Heart left ventricle (tissue), 13 donors: Measurements from ENCODE around the gene APOD.

ENCODE experiments used
- POLR2A ChIP-seq, 2 donors: fragments of 450-650 bp; IDR thresholded peaks; one replicate each; pipeline ENCODE4 v1.6.1; 2017; ENCODE audit warnings: antibody characterized with exemption in 2 of 2, mild to moderate bottlenecking in 2 of 2, moderate library complexity in 2 of 2
- TF ChIP-seq, protein P1 (sequence below), 12 donors: fragments of 200-600 bp; sonication (generic) in 4 of 12; IDR thresholded peaks; one replicate each; pipeline versions ENCODE4 v1.5.0 to v1.8.0; 2018 to 2022; ENCODE audit warnings: antibody characterized with exemption in 12 of 12, mild to moderate bottlenecking in 5 of 12
- donor health status: ischemic (EF 13 %, LVEDD 7.1; RV severe dilation, severe dysfunction).
- donor health status: DM: no; HTN: yes; CAD: no.
- donor health status: DM: no; HTN: no; CAD: no.
- donor health status: ischemic (EF 25% LVEDD 6.9; RV normal size, moderate dysfunction).
- donor health status: ischemic (EF 25% LVEDD 5.7; RV mildly dilated, moderate dysfunction).
- donor health status: ischemic (EF 35%, LVEDD 5.7; RV mildly dilated, moderate dysfunction).
- donor health status: nonischemic (EF 11% LVEDD 7.7; RV severe dilation, severe dysfunction).
- donor health status: DM: yes; HTN: yes; CAD: no.
- donor health status: PGD.
- donor health status: ischemic (EF 29% LVEDD 5.4; RV normal size, mild dysfunction).
- donor health status: nonischemic (EF 23%, LVEDD 6.1; RV moderate dilation, normal function).

DNA sequence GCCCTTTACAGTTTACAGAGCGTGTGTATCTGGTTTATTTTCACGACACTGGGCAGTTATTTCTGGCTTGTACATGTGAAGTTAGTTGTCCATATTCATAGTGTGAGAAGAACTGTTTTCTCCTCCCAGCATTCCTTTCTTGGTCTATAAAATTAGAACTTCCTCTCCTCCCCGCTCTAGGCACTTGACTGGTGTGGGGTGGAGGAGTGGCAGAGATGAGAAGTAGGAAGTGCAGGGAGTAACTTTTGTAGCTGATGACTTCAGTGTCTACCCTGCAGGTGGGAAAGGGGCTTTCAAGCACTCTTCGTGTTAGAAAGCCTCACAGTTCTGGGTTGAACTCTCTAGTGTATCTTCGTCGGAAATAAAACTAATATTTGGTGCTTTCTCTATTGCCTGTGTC, 13.4 kb downstream of the APOD start:
- no peak for TF ChIP-seq POLR2A (IDR thresholded peaks at IDR 0.05)
- TF ChIP-seq, protein P1, sequence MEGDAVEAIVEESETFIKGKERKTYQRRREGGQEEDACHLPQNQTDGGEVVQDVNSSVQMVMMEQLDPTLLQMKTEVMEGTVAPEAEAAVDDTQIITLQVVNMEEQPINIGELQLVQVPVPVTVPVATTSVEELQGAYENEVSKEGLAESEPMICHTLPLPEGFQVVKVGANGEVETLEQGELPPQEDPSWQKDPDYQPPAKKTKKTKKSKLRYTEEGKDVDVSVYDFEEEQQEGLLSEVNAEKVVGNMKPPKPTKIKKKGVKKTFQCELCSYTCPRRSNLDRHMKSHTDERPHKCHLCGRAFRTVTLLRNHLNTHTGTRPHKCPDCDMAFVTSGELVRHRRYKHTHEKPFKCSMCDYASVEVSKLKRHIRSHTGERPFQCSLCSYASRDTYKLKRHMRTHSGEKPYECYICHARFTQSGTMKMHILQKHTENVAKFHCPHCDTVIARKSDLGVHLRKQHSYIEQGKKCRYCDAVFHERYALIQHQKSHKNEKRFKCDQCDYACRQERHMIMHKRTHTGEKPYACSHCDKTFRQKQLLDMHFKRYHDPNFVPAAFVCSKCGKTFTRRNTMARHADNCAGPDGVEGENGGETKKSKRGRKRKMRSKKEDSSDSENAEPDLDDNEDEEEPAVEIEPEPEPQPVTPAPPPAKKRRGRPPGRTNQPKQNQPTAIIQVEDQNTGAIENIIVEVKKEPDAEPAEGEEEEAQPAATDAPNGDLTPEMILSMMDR (IDR thresholded peaks at IDR 0.05): no peak
